Measurements from ENCODE around the gene MAP3K13.

Gene MAP3K13

GRCh38 chr3:185479373-185479945 lies 116.5 kb downstream of the MAP3K13 start:
- Histone ChIP-seq H4K20me1 (ENCODE audit: insufficient read depth, low read length) (no peaks in the 10 kb centered on the region), H3K79me2 (ENCODE audit: low read length) (no peaks in the 10 kb centered on the region), H3K4me2 (ENCODE audit: low read length) (no peak overlapping the region), H3K4me1 (ENCODE audit: low read length) (no peaks in the 10 kb centered on the region), H3K27ac (ENCODE audit: low read length) (no peak overlapping the region), H3K36me3 (replicated peaks; ENCODE audit: low read depth, low read length) (peaks cover 6% of the 10 kb centered on the region), H3K9ac (ENCODE audit: low read length) (no peak overlapping the region), H3K9me3 (ENCODE audit: insufficient read depth, low read length) (no peaks in the 10 kb centered on the region), H3K4me3 (ENCODE audit: low read length) (no peak overlapping the region), H3K27me3 (ENCODE audit: low read depth, low read length) (no peaks in the 10 kb centered on the region), H2AFZ (ENCODE audit: low read depth, low read length) (no peak overlapping the region)
- TF ChIP-seq CTCF (IDR thresholded peaks at IDR 0.05; ENCODE audit: low read depth, low read length) (no peak), EZH2phosphoT487 (IDR thresholded peaks at IDR 0.05; ENCODE audit: low read depth) (no peak)

GRCh38 chr3:185484296-185484695 lies 121.4 kb downstream of the MAP3K13 start:
- Histone ChIP-seq H3K36me3 (replicated peaks; ENCODE audit: low read depth, low read length) (peaks cover 27% of the 10 kb centered on the region), H3K79me2 (ENCODE audit: low read length) (no peaks in the 10 kb centered on the region), H3K4me3 (ENCODE audit: low read length) (no peak overlapping the region), H3K9me3 (ENCODE audit: insufficient read depth, low read length) (no peaks in the 10 kb centered on the region), H4K20me1 (ENCODE audit: insufficient read depth, low read length) (0 out of 2 replicates have a peak, but pooled peaks cover 2% of the 10 kb centered on the region), H2AFZ (ENCODE audit: low read depth, low read length) (no peak overlapping the region), H3K27me3 (ENCODE audit: low read depth, low read length) (no peaks in the 10 kb centered on the region), H3K27ac (ENCODE audit: low read length) (no peak overlapping the region), H3K4me1 (ENCODE audit: low read length) (no peaks in the 10 kb centered on the region), H3K4me2 (ENCODE audit: low read length) (no peak overlapping the region), H3K9ac (ENCODE audit: low read length) (no peak overlapping the region)
- TF ChIP-seq EZH2phosphoT487 (IDR thresholded peaks at IDR 0.05; ENCODE audit: low read depth) (no peak), CTCF (IDR thresholded peaks at IDR 0.05; ENCODE audit: low read depth, low read length) (no peak)

GRCh38 chr3:185486394-185486793 lies 123.5 kb downstream of the MAP3K13 start:
- no peaks in the 10 kb centered on the region for H3K9me3 ChIP-seq (ENCODE audit: insufficient read depth, low read length)
- no peak overlapping the region for H3K4me3 ChIP-seq (ENCODE audit: low read length)
- H3K4me2 ChIP-seq (ENCODE audit: low read length): no peak overlapping the region
- H3K27me3 ChIP-seq (ENCODE audit: low read depth, low read length): no peaks in the 10 kb centered on the region
- H3K36me3 ChIP-seq (replicated peaks; ENCODE audit: low read depth, low read length): peaks cover 41% of the 10 kb centered on the region
- no peak overlapping the region for H3K27ac ChIP-seq (ENCODE audit: low read length)
- no peaks in the 10 kb centered on the region for H3K79me2 ChIP-seq (ENCODE audit: low read length)
- no peak for TF ChIP-seq EZH2phosphoT487 (IDR thresholded peaks at IDR 0.05; ENCODE audit: low read depth)
- TF ChIP-seq CTCF (IDR thresholded peaks at IDR 0.05; ENCODE audit: low read depth, low read length): no peak
- no peak overlapping the region for H3K9ac ChIP-seq (ENCODE audit: low read length)
- H2AFZ ChIP-seq (ENCODE audit: low read depth, low read length): no peak overlapping the region
- no peaks in the 10 kb centered on the region for H3K4me1 ChIP-seq (ENCODE audit: low read length)
- H4K20me1 ChIP-seq (ENCODE audit: insufficient read depth, low read length): 0 out of 2 replicates have a peak, but pooled peaks cover 2% of the 10 kb centered on the region

- H3K36me3 ChIP-seq (replicated peaks; ENCODE audit: low read depth, low read length): peaks cover 54% of the 10 kb centered on the region
- H3K27ac ChIP-seq (ENCODE audit: low read length): no peak overlapping the region
- no peak for TF ChIP-seq EZH2phosphoT487 (IDR thresholded peaks at IDR 0.05; ENCODE audit: low read depth)
- no peak for TF ChIP-seq CTCF (IDR thresholded peaks at IDR 0.05; ENCODE audit: low read depth, low read length)
These were observed 125.5 kb downstream of the MAP3K13 start for GRCh38 chr3:185488465-185488864.

More at GRCh38 chr3:185488465-185488864, 125.5 kb downstream of the MAP3K13 start:
- H2AFZ ChIP-seq (ENCODE audit: low read depth, low read length): no peak overlapping the region
- H3K4me3 ChIP-seq (ENCODE audit: low read length): no peak overlapping the region
- H3K9me3 ChIP-seq (ENCODE audit: insufficient read depth, low read length): no peaks in the 10 kb centered on the region
- H3K9ac ChIP-seq (ENCODE audit: low read length): no peak overlapping the region
- H3K27me3 ChIP-seq (ENCODE audit: low read depth, low read length): no peaks in the 10 kb centered on the region
- H4K20me1 ChIP-seq (ENCODE audit: insufficient read depth, low read length): 0 out of 2 replicates have a peak, but pooled peaks cover 2% of the 10 kb centered on the region
- H3K4me2 ChIP-seq (ENCODE audit: low read length): no peak overlapping the region
- H3K79me2 ChIP-seq (ENCODE audit: low read length): no peaks in the 10 kb centered on the region
- H3K4me1 ChIP-seq (ENCODE audit: low read length): no peaks in the 10 kb centered on the region
